ENCODE results near the gene LAMA5.

Gene LAMA5

GRCh38 chr20:62339647-62340062 is 27.5 kb downstream of the LAMA5 start:
- DNase-seq = no peak

- DNase-seq = no peak
Observed at GRCh38 chr20:62338294-62338620, 28.9 kb downstream of the LAMA5 start.

GRCh38 chr20:62337558-62338293 is 29.4 kb downstream of the LAMA5 start:
- no peak for DNase-seq

DNA sequence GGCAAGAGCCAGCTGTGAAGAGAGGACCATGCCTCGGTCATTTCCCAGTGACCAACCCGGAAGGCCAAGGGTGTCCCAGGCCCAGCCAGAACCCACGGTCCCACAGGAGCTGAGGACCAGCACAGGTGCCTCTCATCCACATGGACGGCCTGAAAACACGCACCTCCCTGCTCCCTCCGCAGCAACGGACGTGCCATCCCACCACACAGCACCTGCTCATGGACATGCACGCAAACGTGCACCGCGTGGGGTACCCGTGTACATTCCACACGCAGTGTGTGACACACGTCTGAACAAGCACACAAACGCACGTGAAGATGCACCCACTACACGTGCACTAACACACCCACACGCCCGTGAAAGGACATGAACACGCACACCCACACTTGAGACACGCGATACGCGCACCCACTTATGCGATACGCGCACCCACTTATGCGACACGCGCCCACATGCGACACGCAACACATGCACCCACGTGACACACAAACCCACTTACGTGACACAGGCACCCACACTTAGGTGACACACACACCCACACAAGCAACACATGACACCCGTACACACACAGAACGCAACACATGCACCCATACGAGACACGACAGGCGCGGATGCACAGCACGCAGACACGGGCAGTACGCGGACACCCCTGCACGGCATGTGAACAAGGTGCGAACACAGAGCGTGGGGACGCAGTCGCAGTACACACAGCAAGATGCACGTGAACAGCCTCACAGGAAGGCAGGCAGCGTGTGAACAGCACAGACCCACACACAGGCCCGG is 30.1 kb downstream of the LAMA5 start:
- no peak for DNase-seq

DNA sequence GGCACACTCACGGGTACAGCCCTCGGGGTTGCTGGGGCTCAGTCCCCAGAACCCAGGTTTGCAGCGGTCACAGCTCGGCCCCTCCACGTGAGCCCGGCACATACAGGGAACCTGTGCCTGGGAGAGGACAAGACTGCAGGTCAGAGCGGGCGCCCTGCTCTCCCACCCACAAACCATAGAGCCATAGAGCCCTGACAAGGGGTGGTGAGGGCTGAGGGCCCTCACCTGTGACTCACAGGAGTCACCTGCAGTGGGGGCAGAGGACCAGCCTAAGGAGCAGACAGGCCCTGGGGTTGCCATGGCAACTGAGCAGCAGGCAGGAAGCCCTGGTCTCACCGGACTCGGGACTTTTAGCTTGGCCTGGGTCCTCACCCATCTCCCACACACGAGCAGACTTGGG is 30.8 kb downstream of the LAMA5 start:
- DNase-seq = no peak

GRCh38 chr20:62335532-62335931 is 31.6 kb downstream of the LAMA5 start:
- no peak for DNase-seq

DNA sequence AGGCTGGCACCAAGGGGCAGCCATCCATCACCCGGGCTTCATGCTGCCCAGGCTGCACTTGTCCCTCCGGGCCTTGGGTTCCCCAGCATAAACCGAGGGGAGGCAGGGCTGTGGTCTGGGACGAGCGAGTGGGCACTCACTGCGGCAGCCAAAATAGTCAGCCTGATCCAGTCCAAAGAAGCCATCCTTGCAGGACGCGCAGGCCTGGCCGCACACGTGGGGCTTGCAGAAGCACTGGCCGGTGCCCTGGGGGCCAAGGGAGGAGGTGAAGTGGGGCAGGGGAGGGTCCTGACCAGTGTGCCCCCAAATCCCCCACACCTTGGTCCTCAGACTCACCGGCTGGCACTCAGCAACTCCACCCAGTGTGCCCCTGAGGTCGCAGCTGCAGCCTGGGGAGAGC is 32.2 kb downstream of the LAMA5 start:
- no peak for DNase-seq

DNA sequence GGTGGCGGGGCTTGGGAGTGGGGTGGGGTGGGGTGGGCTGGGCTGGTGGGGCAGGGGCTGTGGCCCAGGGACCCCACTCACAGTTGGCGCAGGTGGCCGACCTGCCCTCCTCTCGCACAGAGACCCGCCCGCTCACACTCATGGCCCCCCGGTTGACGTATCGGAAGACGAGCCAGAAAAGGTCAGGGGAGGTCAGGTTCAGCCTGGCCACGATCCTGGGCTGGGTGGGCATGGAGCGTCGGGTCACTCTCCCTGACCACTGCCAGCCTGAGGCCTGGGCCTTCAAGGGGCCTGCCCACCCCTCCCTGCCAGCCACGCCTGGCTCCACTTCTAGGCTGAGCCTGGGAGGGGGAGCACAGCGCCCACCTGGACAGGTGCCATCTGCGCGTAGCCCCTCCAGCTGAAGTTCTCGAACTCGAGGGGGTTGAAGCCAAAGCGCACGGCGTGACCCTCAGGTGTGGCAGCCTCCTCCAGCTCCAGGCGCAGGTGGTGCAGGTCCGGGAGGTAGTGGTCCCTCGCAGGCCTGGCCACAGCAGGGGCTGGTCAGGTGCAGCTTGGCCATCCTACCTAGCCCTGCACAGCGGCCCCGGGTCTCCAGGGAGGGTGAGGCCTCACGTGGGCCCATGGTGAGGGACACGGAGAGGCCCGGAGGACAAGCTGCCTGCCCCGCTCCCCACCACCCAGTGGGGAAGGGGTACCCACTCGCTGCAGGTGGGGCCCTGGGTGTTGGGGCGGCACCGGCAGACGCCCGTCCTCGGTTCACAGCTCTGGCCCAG is 33.1 kb downstream of the LAMA5 start:
- no peak for DNase-seq

GRCh38 chr20:62332989-62333819 is 33.9 kb downstream of the LAMA5 start:
- no peak for DNase-seq

DNA sequence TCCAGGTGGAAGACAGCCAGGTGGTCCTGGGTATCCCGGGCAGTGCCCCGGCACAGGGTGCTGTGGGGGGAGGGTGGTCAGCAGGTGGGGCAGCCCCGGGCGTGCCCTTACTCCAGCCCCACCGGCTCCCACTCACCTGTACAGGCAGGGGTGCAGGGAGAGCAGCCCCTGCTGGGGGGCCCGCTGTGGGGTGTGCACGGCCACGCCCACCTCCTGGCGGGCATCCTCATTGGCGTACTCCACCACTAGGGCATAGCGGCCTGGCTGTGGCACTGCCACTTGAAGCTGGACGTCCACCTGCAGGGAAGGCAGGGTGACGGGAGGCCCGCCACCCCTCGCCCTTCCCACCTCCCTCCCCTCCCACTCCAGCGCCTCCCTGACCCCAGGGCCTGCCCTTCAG is 34.7 kb downstream of the LAMA5 start:
- DNase-seq = no peak

DNA sequence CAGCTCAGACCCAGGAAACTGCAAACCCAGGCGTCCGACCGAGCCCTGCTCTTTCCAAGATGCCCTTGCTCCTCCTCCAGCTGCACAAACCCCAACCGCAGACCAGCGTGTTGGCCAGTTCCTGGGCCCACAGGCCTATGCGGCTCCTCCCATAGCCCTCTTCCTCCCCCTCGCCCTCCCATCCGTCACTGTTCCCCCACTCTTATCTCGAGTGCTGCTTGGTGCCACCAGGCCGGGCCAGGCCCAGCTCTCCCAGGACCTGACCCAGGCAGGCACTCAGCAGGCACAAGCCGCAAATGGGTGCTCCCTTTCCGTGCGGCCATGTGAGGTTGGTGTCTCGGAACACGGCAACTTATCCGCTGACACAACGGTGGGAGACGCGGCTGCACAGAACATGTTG is 35.8 kb downstream of the LAMA5 start:
- DNase-seq = no peak

- DNase-seq = no peak
Observed at GRCh38 chr20:62330576-62331317, 36.4 kb downstream of the LAMA5 start.

DNA sequence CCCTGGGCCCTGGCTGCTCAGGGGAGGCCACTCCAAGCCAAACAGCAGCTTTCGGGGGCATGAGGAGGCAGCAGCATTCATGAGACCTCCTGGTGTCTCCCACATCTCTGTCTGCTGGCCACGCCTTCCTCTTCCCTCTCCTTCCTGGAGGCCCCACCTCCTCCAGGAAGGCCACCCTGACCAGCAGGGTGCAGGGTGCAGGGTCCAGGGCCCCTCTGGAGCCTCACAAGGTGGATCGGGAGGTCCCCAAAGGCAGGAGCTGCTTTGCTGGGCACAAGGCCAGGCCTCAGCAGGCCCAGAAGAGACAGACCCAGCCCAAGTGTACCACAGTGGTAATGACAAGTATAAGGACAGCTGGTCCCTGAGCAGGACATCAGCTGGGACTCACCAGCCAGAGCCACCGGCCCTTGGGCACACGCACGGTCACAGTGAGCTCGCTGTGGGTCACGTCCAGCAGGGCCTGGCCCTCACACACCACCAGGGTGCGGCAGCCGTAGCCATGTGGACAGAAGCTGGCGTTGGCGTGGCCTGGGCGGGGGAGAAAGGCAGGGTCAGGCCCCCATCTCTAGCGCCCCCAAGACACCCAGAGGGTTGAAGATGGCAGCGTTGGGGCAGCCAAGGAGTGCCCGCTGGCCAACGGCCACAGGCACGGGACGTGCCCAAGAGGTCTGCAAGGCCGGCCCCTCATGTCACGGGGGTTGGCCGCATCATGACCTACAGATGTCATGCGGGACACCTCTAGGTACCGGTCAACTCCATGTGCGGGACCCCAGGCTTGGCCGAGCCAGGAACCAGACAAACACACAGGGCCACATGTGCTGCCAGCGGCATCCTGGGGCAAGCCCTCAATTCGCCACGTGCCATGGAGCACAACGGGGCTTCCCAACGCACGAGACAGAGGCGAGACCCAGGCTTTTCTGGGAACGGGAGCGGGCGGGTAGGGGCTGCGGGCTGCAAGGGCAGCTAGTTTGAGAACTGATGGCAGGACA is 37.4 kb downstream of the LAMA5 start:
- no peak for DNase-seq

GRCh38 chr20:62328684-62329388 is 38.3 kb downstream of the LAMA5 start:
- DNase-seq = no peak

DNA sequence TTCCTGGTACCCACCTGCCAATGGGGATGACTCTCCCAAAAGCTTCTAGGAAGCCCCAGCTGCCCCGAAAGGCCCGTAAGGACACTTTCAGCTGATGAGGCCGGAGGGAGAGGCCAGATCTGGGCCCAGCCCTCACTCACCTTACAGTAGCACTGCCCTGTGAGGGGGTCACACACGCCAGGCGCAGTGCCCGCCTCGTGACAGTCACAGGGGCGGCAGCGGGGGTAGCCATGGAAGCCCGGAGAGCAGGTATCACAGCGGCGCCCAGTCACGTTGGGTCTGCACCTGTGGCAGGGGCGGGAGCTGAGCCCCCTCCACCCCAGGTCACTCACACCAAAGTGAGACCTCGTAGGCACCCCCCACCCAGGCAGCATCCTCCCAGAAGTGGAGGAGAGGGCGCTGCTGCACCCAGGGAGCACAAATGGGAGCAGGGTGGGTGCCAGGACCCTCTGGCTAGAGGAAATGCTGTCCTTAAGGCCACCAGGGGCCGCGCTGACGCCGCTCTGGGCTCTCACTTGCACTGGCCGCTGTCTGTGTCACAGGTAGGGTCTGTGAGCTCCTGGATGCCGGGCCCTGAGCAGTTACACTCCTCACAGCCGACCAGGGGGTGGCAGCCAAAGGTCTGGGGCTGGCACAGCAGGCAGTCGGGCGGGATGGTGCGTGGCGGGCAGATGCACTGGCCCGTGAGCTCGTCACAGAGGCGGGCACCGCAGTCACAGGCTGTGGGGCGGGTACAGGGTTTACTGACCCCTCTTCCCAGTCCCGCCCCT is 39.2 kb downstream of the LAMA5 start:
- DNase-seq = no peak

- no peak for DNase-seq
Observed at GRCh38 chr20:62326959-62327725, 40.0 kb downstream of the LAMA5 start.

- DNase-seq = no peak
Observed at GRCh38 chr20:62326559-62326958, 40.6 kb downstream of the LAMA5 start.

DNA sequence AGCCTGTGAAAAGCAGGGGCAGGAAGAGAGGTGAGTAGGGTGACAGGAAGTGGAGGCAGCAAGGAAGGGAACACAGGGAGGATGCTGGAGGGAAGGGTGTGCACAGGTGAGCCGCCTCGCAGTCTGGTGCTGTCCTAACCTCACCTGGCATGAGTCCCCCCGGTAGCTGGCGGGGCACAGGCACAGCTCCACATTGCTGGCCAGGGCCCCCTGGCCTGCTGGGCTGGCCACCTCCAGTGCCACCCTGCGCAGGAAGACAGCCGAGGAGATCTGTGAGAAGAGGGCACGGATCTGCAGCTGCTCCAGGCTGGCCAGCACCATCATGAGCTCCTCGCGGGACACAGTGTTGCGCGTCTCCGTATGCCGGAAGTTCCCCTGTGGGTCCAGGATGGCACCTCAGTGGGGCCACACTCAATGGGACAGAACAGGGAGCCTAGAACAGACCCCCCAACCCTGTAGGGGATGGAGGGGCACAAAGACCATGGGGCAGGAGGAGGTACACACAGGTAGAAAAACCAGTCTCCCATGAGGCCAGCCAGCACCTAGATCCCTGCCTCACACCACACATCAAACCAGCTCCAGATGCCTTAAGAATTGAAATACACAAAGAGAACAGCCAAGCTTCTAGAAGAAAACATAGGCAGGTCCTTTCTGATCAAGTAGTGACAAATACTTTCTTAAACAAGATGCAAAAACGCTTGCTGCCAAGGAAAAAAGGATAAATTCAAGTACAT is 41.8 kb downstream of the LAMA5 start:
- DNase-seq = no peak

Measured in stimulated activated naive CD4-positive, alpha-beta T cell treated with Interleukin-2 at 50 U/mL for 16 hours (primary cell).